Measurements from ENCODE around the gene SEPTIN10.
"Not testable (repeated sequence)": the region's sequence is repeated elsewhere in the genome, so short reads cannot be mapped to it uniquely, and the experiment has no call there.

The SEPTIN10 gene

GRCh38 chr2:109595644-109596043 is 18.1 kb downstream of the SEPTIN10 start:
- peaks cover 4% of the 10 kb centered on the region; the same call in 1 of the 2 replicates for H3K36me3 ChIP-seq (ENCODE audit: insufficient read depth, low read length)
- peaks cover under 1% of the 10 kb centered on the region; the same call in 1 of the 2 replicates for H3K4me1 ChIP-seq (ENCODE audit: insufficient read depth, low read length)
- H3K9ac ChIP-seq (ENCODE audit: low read depth, low read length), result no peak overlapping the region
- H3K9me3 ChIP-seq (ENCODE audit: control insufficient read depth, insufficient read depth, low read length), result no peaks in the 10 kb centered on the region

DNA sequence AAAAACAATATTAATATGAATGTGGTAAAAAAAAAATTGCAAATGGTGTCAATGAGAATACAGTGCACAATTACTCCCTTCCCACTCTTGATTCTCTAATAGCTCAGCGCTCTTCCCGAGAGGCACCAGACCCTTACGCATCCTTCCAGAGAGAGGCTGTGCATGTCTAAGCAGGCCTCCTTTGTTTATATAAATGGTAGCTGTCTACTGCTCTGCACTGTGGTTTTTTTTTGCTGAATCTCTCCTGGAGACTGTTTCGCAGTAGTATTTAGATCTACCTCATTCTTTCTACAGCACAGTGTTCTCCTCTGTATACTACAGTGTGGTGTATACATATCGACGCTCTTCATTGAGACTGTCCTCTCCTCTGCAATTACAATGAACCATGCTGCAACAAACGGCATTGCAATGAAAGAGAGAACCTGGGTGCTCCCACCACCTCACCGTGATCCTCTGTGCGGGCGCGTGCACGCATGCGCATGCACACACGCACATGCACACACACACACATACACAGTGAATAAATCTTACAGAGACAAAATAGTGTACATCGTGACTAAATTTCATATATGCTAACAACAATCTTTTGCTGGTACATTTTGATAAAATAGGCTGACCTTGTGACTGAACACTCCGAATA is 19.4 kb downstream of the SEPTIN10 start:
- Histone ChIP-seq H3K36me3 (ENCODE audit: insufficient read depth, low read length) (peaks cover 4% of the 10 kb centered on the region; the same call in 1 of the 2 replicates), H3K4me1 (ENCODE audit: insufficient read depth, low read length) (no peaks in the 10 kb centered on the region), H3K9me3 (ENCODE audit: control insufficient read depth, insufficient read depth, low read length) (no peaks in the 10 kb centered on the region), H3K9ac (ENCODE audit: low read depth, low read length) (no peak overlapping the region)

GRCh38 chr2:109592905-109593304 is 20.9 kb downstream of the SEPTIN10 start:
- Histone ChIP-seq H3K36me3 (ENCODE audit: insufficient read depth, low read length) (peaks cover 4% of the 10 kb centered on the region; the same call in 1 of the 2 replicates), H3K4me1 (ENCODE audit: insufficient read depth, low read length) (no peaks in the 10 kb centered on the region), H3K9me3 (ENCODE audit: control insufficient read depth, insufficient read depth, low read length) (no peaks in the 10 kb centered on the region), H3K9ac (ENCODE audit: low read depth, low read length) (no peak overlapping the region)

GRCh38 chr2:109591206-109591605 is 22.6 kb downstream of the SEPTIN10 start:
- Histone ChIP-seq H3K36me3 (ENCODE audit: insufficient read depth, low read length) (peaks cover 4% of the 10 kb centered on the region; the same call in 1 of the 2 replicates), H3K4me1 (ENCODE audit: insufficient read depth, low read length) (no peaks in the 10 kb centered on the region), H3K9me3 (ENCODE audit: control insufficient read depth, insufficient read depth, low read length) (no peaks in the 10 kb centered on the region), H3K9ac (ENCODE audit: low read depth, low read length) (no peak overlapping the region)

DNA sequence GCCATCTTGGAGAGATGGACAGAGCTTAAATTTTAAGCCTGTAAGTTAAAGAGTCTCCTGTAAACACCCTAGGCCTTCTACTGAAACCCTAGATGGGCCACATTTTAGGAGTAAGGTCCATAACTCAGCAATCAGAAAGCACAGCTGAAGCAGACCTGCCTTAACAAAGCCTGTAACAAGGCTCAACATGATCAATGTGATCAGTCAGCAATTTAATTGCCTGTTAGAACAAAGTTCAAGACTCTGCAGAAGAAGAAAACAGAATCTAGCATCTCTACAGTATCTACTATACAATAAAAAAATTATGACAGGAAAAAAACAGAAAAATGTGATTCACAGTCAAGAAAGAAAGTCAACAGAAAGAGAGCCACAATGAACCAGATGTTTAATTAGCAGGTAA is 27.1 kb downstream of the SEPTIN10 start:
- Histone ChIP-seq H3K36me3 (ENCODE audit: insufficient read depth, low read length) (0 out of 2 replicates have a peak, but pooled peaks cover 2% of the 10 kb centered on the region), H3K9me3 (ENCODE audit: control insufficient read depth, insufficient read depth, low read length) (no peaks in the 10 kb centered on the region), H3K4me1 (ENCODE audit: insufficient read depth, low read length) (no peaks in the 10 kb centered on the region; the same call in 1 of the 2 replicates), H3K9ac (ENCODE audit: low read depth, low read length) (no peak overlapping the region)

DNA sequence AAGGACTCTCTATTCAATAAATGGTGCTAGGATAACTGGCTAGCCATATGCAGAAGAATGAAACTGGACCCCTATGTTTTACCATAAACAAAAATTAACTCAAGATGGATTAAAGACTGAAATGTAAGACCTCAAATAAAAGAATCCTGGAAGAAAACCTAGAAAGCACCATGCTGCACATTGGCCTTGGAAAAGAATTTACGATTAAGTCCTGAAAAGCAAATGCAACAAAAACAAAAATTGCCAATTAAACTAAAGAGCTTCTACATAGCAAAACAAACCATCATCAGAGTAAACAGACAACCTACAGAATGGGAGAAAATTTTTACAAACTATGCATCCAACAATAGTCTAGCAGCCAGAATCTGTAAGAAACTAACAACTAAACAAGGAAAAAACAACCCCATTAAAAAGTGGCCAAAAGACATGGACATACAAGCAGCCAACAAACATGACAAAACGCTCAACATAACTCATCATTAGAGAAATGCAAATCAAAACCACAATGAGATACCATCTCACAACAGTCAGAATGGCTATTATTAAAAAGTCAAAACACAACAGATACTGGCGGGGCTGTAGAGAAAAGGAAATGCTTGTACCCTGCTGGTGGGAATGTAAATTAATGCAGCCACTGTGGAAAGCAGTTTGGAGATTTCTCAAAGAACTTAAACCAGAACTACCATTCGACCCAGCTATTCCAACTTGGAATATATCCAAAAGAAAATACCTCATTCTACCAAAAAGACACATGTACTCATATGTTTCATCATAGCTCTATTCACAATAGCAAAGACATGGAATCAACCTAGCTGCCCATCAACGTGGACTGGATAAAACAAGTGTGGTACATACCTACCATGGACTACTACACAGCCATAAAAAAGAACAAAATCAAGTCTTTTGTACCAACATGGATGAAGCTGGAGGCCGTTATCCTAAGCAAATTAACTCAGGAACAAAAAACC is 30.6 kb downstream of the SEPTIN10 start:
- Histone ChIP-seq H3K9ac (ENCODE audit: low read depth, low read length) (no peak overlapping the region), H3K36me3 (ENCODE audit: insufficient read depth, low read length) (0 out of 2 replicates have a peak, but pooled peaks cover 2% of the 10 kb centered on the region), H3K9me3 (ENCODE audit: control insufficient read depth, insufficient read depth, low read length) (no peaks in the 10 kb centered on the region), H3K4me1 (ENCODE audit: insufficient read depth, low read length) (no peaks in the 10 kb centered on the region; the same call in 1 of the 2 replicates)

DNA sequence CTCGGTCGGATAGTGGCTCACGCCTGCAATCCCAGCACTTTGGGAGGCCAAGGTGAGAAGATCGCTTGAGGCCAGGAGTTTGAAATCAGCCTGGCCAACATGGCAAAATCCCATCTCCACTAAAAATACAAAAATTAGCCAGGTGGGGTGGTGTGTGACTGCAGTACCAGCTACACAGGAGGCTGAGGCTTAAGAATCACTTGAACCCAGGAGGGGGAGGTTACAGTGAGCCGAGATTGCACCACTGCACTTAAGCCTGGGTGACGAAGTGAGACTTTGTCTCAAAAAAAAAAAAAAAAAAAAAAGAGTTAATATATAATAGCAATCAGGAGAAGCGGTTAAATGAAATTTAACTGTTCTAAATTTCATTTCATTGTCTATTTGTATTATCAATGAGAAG is 36.1 kb downstream of the SEPTIN10 start:
- not testable (repeated sequence) for H3K36me3 ChIP-seq (ENCODE audit: insufficient read depth, low read length); H3K9ac ChIP-seq (ENCODE audit: low read depth, low read length); H3K4me1 ChIP-seq (ENCODE audit: insufficient read depth, low read length); H3K9me3 ChIP-seq (ENCODE audit: control insufficient read depth, insufficient read depth, low read length)

DNA sequence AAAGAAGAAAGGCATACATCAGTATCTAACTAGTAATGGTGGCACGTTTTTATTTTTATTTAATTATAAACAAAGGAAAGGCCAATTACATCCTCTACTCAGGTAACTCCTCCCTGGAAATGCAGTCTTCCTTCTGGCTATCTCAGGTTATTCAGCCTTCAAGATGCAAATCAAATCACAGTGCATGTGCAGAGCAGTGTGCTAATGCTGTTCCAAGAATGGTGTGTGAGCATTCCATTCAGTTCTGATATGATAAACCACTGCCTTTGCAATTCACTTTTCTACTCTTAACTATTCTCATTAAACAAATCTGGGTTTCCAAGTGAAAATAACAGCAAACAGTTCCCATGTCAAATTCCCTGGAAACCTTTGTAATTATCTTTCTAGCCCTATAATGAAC is 38.4 kb downstream of the SEPTIN10 start:
- no peak overlapping the region for H3K9ac ChIP-seq (ENCODE audit: low read depth, low read length)
- H3K36me3 ChIP-seq (ENCODE audit: insufficient read depth, low read length), result no peaks in the 10 kb centered on the region; the same call in 1 of the 2 replicates
- no peaks in the 10 kb centered on the region for H3K4me1 ChIP-seq (ENCODE audit: insufficient read depth, low read length)
- no peaks in the 10 kb centered on the region for H3K9me3 ChIP-seq (ENCODE audit: control insufficient read depth, insufficient read depth, low read length)

DNA sequence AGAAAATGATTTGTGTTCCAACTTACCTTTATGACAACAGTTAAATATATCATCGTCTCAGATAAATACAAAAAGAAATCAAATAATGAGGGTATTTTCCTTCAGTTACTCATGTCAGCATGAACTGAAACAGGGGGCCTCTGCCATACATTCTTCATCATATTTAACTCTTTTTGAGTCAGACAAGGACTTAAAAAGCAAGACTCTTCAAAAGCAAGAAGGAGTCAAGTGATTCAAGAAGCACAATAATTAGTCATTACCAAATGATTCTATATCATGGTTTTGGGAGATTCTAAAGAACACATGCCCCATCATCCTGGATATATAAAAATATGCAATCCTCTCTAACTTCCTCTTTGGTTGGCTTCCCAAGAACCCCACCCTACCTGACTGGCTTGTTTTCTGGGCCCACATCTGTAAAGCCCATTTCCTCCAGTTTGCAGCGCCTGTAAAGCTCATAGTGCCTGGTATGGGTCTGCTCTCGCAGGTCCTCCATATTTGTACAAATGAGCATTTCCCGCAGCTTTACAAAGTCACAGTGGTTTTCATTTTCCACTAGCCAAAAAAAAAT is 49.7 kb downstream of the SEPTIN10 start:
- H3K9me3 ChIP-seq (ENCODE audit: control insufficient read depth, insufficient read depth, low read length), result no peaks in the 10 kb centered on the region
- no peaks in the 10 kb centered on the region for H3K4me1 ChIP-seq (ENCODE audit: insufficient read depth, low read length)
- H3K9ac ChIP-seq (ENCODE audit: low read depth, low read length), result no peak overlapping the region
- peaks cover 4% of the 10 kb centered on the region for H3K36me3 ChIP-seq (ENCODE audit: insufficient read depth, low read length)

GRCh38 chr2:109563288-109563687 is 50.5 kb downstream of the SEPTIN10 start:
- H3K9me3 ChIP-seq (ENCODE audit: control insufficient read depth, insufficient read depth, low read length), result no peaks in the 10 kb centered on the region
- H3K36me3 ChIP-seq (ENCODE audit: insufficient read depth, low read length), result peaks cover 5% of the 10 kb centered on the region
- H3K4me1 ChIP-seq (ENCODE audit: insufficient read depth, low read length), result 0 out of 2 replicates have a peak, but pooled peaks cover 3% of the 10 kb centered on the region
- H3K9ac ChIP-seq (ENCODE audit: low read depth, low read length), result no peak overlapping the region

GRCh38 chr2:109562421-109562820 is 51.3 kb downstream of the SEPTIN10 start:
- Histone ChIP-seq H3K9me3 (ENCODE audit: control insufficient read depth, insufficient read depth, low read length) (no peaks in the 10 kb centered on the region), H3K4me1 (ENCODE audit: insufficient read depth, low read length) (0 out of 2 replicates have a peak, but pooled peaks cover 6% of the 10 kb centered on the region), H3K9ac (ENCODE audit: low read depth, low read length) (no peak overlapping the region), H3K36me3 (ENCODE audit: insufficient read depth, low read length) (peaks cover 7% of the 10 kb centered on the region)

- Histone ChIP-seq H3K4me1 (ENCODE audit: insufficient read depth, low read length) (0 out of 2 replicates have a peak, but pooled peaks cover 6% of the 10 kb centered on the region), H3K9ac (ENCODE audit: low read depth, low read length) (no peak overlapping the region), H3K9me3 (ENCODE audit: control insufficient read depth, insufficient read depth, low read length) (no peaks in the 10 kb centered on the region), H3K36me3 (ENCODE audit: insufficient read depth, low read length) (peaks cover 8% of the 10 kb centered on the region; the same call in 1 of the 2 replicates)
Observed at GRCh38 chr2:109560265-109560664, 53.5 kb downstream of the SEPTIN10 start.

GRCh38 chr2:109558076-109558882 is 55.5 kb downstream of the SEPTIN10 start:
- H3K4me1 ChIP-seq (ENCODE audit: insufficient read depth, low read length), result 0 out of 2 replicates have a peak, but pooled peaks cover 6% of the 10 kb centered on the region
- no peak overlapping the region for H3K9ac ChIP-seq (ENCODE audit: low read depth, low read length)
- peaks cover 8% of the 10 kb centered on the region; the same call in 1 of the 2 replicates for H3K36me3 ChIP-seq (ENCODE audit: insufficient read depth, low read length)
- H3K9me3 ChIP-seq (ENCODE audit: control insufficient read depth, insufficient read depth, low read length), result no peaks in the 10 kb centered on the region
